ENCODE results near the gene SYNPR. TPM values are rescaled to one million over a fixed set of nuclear protein-coding genes. Genes with fewer than 3 reads are reported as not detected.
"Not testable (repeated sequence)": the region's sequence is repeated elsewhere in the genome, so short reads cannot be mapped to it uniquely, and the experiment has no call there.

The SYNPR gene
- not detected for total RNA-seq

DNA sequence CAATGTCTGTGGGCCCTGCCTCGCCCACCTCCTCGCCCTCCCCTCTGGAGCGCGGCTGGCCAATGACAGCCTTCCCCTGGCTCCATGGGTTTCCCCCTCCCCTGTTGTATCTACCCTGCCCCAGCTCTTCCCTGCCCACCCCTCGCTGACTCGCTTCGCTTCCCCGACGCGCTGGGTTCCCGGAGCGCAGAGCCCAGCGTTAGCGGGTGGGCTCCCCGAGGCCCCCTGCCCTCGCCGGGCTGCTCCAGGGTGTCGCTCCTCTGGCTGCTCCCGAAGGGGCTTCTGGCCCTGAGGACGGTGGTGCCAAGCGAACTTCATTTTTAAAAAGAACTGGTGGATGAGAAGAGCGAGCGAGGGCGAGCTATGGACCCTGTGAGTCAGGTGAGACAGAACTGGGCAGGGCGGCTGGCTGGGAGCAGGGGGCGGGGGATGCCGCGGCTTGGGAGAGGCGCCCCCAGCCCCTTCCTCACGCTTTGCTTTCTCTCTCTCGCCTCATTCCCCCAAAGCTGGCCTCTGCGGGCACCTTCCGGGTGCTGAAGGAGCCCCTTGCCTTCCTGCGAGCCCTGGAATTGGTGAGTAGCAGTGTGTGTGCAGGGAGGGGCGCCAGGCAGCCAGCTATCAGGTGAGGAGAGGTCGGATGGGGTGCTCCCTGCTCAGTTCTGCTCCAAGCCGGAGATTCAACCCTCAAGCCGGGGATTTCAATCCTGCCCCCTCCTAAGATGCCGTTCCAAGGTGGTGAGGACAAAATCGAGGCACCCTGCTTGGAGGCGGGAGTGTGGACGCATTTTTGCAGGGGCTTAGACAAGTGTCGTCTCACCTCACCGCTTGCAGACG is at the start of gene SYNPR:
Gene SYNPR, plus strand, starts transcription at position 138 of the 834 bp plus-strand sequence.
- Mint-ChIP-seq H3K9me3 (no peaks in the 10 kb centered on the region), H3K4me1 (ENCODE audit: low read depth) (no peaks in the 10 kb centered on the region), H3K36me3 (no peaks in the 10 kb centered on the region), H3K27ac (no peak within 1 kb of the TSS), H3K27me3 (peaks cover 20% of the 10 kb centered on the region), H3K4me3 (no peak within 1 kb of the TSS)
- ChIA-PET POLR2A (no interaction called here), CTCF (no interaction called here)
- DNase-seq: no peak
- intact Hi-C loops (cut with micrococcal nuclease): no loop called here

GRCh38 chr3:63228677-63229076 is 49.4 kb upstream of the SYNPR start:
- DNase-seq: no peak

GRCh38 chr3:63230146-63230545 is 48.0 kb upstream of the SYNPR start:
- Mint-ChIP-seq H3K36me3 (no peaks in the 10 kb centered on the region), H3K27me3 (no peaks in the 10 kb centered on the region), H3K4me1 (ENCODE audit: low read depth) (no peaks in the 10 kb centered on the region), H3K9me3 (peaks cover 7% of the 10 kb centered on the region), H3K4me3 (no peak overlapping the region), H3K27ac (no peak overlapping the region)
- no peak for DNase-seq
- ChIA-PET CTCF (no interaction called here), POLR2A (no interaction called here)
- intact Hi-C loops (cut with micrococcal nuclease): loop anchor here (5.0 kb wide), 1 partner anchor 608 kb away; no protein-coding TSS in a partner anchor

More at GRCh38 chr3:63228677-63229076, 49.4 kb upstream of the SYNPR start:
- H3K4me1 Mint-ChIP-seq (ENCODE audit: low read depth): no peaks in the 10 kb centered on the region
- POLR2A ChIA-PET: no interaction called here
- intact Hi-C loops (cut with micrococcal nuclease): loop anchor here (5.0 kb wide), 1 partner anchor 561 kb away; no protein-coding TSS in a partner anchor
- CTCF ChIA-PET: interaction anchor here (0.7 to 1.0 kb wide), 2 partner anchors 53 to 562 kb away, joined by 3 read pairs; no protein-coding TSS in a partner anchor
- no peaks in the 10 kb centered on the region for H3K36me3 Mint-ChIP-seq
- H3K27me3 Mint-ChIP-seq: no peaks in the 10 kb centered on the region
- peaks cover under 1% of the 10 kb centered on the region for H3K9me3 Mint-ChIP-seq
- H3K4me3 Mint-ChIP-seq: no peak overlapping the region
- no peak overlapping the region for H3K27ac Mint-ChIP-seq

DNA sequence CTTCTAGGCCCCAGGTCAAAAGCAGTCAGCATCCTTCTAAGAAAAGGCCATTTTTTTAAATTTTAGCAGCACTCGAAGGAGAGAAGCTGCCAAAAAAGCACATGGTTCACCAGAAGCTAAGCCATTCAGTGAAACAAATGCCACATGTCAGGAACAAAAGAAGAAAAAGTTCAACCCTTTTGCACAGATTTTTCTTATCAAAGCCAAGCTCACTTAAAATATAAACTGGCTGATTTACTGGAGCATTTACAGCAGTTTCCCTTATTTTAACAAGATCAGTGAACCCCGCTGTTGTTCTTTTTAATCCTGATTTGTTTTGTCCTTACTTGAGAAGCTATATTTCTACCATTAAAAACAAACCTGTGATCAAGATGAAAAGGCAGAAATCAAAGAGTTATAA is 46.5 kb upstream of the SYNPR start:
- CTCF ChIA-PET: interaction anchor here (1.2 kb wide), 1 partner anchor 566 kb away, joined by 3 read pairs; no protein-coding TSS in a partner anchor
- H3K4me1 Mint-ChIP-seq (ENCODE audit: low read depth): no peaks in the 10 kb centered on the region
- intact Hi-C loops (cut with micrococcal nuclease): loop anchor here (5.0 kb wide), 1 partner anchor 609 kb away; no protein-coding TSS in a partner anchor

DNA sequence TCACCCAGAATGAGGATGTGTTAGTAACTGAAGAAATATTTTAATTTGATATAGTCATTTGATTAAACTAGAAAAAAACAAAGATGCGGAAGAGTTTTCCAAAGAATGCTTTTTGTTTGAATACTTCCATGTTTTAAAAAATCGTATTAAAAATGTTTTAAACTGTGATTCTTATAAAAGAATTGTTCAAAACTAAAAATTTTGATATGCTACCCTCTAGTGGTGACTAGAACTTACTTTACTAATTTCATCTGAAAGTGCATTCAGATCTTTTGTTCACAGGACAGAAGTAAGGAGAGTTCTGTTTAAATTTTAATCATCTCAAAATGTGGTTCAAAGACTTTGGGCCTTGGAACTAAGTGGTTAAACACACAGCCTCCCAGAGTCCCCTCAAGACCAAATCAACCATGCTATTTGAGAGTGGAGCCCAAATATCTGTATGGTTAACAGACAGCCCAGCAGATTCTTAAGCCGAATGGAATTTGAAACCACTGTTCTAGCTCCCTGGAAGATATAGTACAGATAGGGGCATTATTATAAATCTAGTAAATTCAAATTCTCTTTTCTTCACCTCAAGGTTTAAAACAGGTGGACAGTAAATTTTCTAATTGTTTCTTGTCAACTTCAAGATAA is 45.2 kb upstream of the SYNPR start:
- no peak overlapping the region for H3K4me3 Mint-ChIP-seq
- H3K36me3 Mint-ChIP-seq: no peaks in the 10 kb centered on the region
- POLR2A ChIA-PET: no interaction called here
- no peak overlapping the region for H3K27ac Mint-ChIP-seq
- intact Hi-C loops (cut with micrococcal nuclease): loop anchor here (5.0 kb wide), 1 partner anchor 611 kb away; no protein-coding TSS in a partner anchor
- no peak for DNase-seq
- no peaks in the 10 kb centered on the region for H3K27me3 Mint-ChIP-seq
- CTCF ChIA-PET: interaction anchor here (1.2 kb wide), 1 partner anchor 568 kb away, joined by 3 read pairs; no protein-coding TSS in a partner anchor
- peaks cover 7% of the 10 kb centered on the region for H3K9me3 Mint-ChIP-seq
- H3K4me1 Mint-ChIP-seq (ENCODE audit: low read depth): no peaks in the 10 kb centered on the region

More for the DNA sequence above, 46.5 kb upstream of the SYNPR start:
- DNase-seq: no peak
- Mint-ChIP-seq H3K9me3 (peaks cover 7% of the 10 kb centered on the region), H3K36me3 (no peaks in the 10 kb centered on the region), H3K27me3 (no peaks in the 10 kb centered on the region), H3K4me3 (no peak overlapping the region), H3K27ac (no peak overlapping the region)
- POLR2A ChIA-PET: no interaction called here

- CTCF ChIA-PET: no interaction called here
These were observed 37.7 kb upstream of the SYNPR start for GRCh38 chr3:63240381-63240902.

GRCh38 chr3:63242124-63242523 is 36.0 kb upstream of the SYNPR start:
- peaks cover 2% of the 10 kb centered on the region for H3K27me3 Mint-ChIP-seq
- DNase-seq: no peak
- H3K9me3 Mint-ChIP-seq: no peaks in the 10 kb centered on the region
- H3K36me3 Mint-ChIP-seq: no peaks in the 10 kb centered on the region
- intact Hi-C loops (cut with micrococcal nuclease): no loop called here
- POLR2A ChIA-PET: no interaction called here
- no peak overlapping the region for H3K4me3 Mint-ChIP-seq
- no peak overlapping the region for H3K27ac Mint-ChIP-seq
- CTCF ChIA-PET: no interaction called here
- no peaks in the 10 kb centered on the region for H3K4me1 Mint-ChIP-seq (ENCODE audit: low read depth)

More at GRCh38 chr3:63240381-63240902, 37.7 kb upstream of the SYNPR start:
- Mint-ChIP-seq H3K4me1 (ENCODE audit: low read depth) (no peaks in the 10 kb centered on the region), H3K27me3 (peaks cover 2% of the 10 kb centered on the region), H3K9me3 (no peaks in the 10 kb centered on the region), H3K36me3 (no peaks in the 10 kb centered on the region), H3K27ac (no peak overlapping the region), H3K4me3 (no peak overlapping the region)
- no peak for DNase-seq
- POLR2A ChIA-PET: no interaction called here
- intact Hi-C loops (cut with micrococcal nuclease): no loop called here

GRCh38 chr3:63244486-63244885 is 33.6 kb upstream of the SYNPR start:
- ChIA-PET CTCF (no interaction called here), POLR2A (no interaction called here)
- Mint-ChIP-seq H3K27ac (no peak overlapping the region), H3K27me3 (peaks cover 2% of the 10 kb centered on the region), H3K9me3 (no peaks in the 10 kb centered on the region), H3K36me3 (no peaks in the 10 kb centered on the region), H3K4me1 (ENCODE audit: low read depth) (no peaks in the 10 kb centered on the region), H3K4me3 (no peak overlapping the region)
- intact Hi-C loops (cut with micrococcal nuclease): no loop called here
- DNase-seq: no peak

- Mint-ChIP-seq H3K27ac (no peak overlapping the region), H3K4me3 (no peak overlapping the region), H3K27me3 (no peaks in the 10 kb centered on the region), H3K9me3 (no peaks in the 10 kb centered on the region), H3K4me1 (ENCODE audit: low read depth) (no peaks in the 10 kb centered on the region), H3K36me3 (no peaks in the 10 kb centered on the region)
- ChIA-PET POLR2A (no interaction called here), CTCF (no interaction called here)
- no peak for DNase-seq
- intact Hi-C loops (cut with micrococcal nuclease): no loop called here
These were observed 32.3 kb upstream of the SYNPR start for GRCh38 chr3:63245726-63246241.

- DNase-seq: no peak
- no peaks in the 10 kb centered on the region for H3K27me3 Mint-ChIP-seq
- no peaks in the 10 kb centered on the region for H3K36me3 Mint-ChIP-seq
- no peaks in the 10 kb centered on the region for H3K4me1 Mint-ChIP-seq (ENCODE audit: low read depth)
- H3K4me3 Mint-ChIP-seq: no peak overlapping the region
- H3K9me3 Mint-ChIP-seq: no peaks in the 10 kb centered on the region
- intact Hi-C loops (cut with micrococcal nuclease): no loop called here
- no peak overlapping the region for H3K27ac Mint-ChIP-seq
- ChIA-PET POLR2A (no interaction called here), CTCF (no interaction called here)
These were observed 30.1 kb upstream of the SYNPR start for GRCh38 chr3:63248015-63248414.

DNA sequence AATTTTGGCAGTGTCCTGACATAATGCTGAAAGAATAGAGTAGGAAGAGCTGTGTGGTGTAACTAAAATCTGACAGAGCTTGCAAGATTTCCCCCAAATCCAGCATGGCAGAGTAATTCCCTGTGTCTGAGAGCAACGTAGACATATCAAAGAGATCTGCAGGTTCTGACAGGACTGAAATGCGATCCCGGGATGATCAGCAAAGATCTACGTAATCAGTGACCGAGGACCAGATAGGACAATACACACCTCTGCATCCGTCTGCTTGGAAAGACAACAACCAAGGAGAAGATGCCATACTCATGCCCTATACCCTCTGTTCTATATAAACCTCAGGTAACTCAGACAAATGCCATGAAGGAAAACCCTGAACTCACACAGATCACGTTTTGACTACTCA is 26.6 kb upstream of the SYNPR start:
- no peak overlapping the region for H3K27ac Mint-ChIP-seq
- no peaks in the 10 kb centered on the region for H3K9me3 Mint-ChIP-seq
- no peak overlapping the region for H3K4me3 Mint-ChIP-seq
- POLR2A ChIA-PET: no interaction called here
- no peaks in the 10 kb centered on the region for H3K36me3 Mint-ChIP-seq
- H3K4me1 Mint-ChIP-seq (ENCODE audit: low read depth): no peaks in the 10 kb centered on the region
- CTCF ChIA-PET: no interaction called here
- no peaks in the 10 kb centered on the region for H3K27me3 Mint-ChIP-seq
- intact Hi-C loops (cut with micrococcal nuclease): no loop called here
- DNase-seq: no peak

GRCh38 chr3:63255819-63256218 is 22.3 kb upstream of the SYNPR start:
- DNase-seq; H3K36me3 Mint-ChIP-seq; intact Hi-C loops (cut with micrococcal nuclease); H3K4me3 Mint-ChIP-seq; H3K27ac Mint-ChIP-seq; H3K27me3 Mint-ChIP-seq; POLR2A ChIA-PET; CTCF ChIA-PET; H3K9me3 Mint-ChIP-seq; H3K4me1 Mint-ChIP-seq (ENCODE audit: low read depth): not testable (repeated sequence)
